Measurements from ENCODE around the gene GMEB1.
"Not testable (repeated sequence)": the region's sequence is repeated elsewhere in the genome, so short reads cannot be mapped to it uniquely, and the experiment has no call there.

Gene GMEB1

DNA sequence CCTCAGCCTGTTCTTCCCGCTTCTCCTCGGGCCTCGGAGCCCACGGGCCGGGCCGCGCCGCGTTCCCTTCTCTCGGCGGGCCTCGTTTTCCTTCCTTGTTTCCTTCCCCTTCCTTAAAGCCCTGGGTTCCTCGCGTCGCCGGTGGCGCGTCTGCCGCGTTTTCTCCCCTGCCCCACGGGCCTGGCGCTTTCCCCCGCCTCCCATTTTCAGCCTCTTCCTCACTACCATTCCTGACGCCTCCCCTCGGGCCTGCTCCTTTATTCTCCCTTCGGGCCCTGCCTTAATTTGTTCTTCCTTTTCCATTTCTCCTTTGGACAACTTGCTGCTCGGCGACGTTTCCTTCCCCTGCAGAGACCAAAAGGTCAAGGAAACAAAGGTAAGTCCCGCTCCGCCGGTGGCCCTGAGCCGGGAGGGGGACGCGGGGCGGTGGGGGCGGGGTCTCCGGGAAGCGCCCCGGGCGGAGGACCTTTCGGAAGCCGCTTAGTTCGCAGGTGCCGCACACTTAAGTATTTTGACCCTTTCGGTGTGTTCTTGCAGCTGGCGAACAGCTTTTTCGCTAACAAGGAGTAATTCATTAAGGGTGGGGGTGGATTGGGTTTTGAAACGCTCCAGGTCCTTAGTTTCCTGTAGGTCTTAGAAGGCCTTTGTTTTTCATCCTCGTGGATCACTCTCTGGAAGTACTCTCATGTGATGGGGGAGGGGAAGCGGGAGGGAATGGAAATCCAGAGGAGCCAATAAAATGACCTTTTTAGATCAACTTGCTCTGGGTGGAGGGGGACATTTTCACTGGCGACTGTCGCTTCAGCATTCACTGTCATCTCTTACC, 68.9 kb downstream of the GMEB1 start:
- TF ChIP-seq, protein P1, sequence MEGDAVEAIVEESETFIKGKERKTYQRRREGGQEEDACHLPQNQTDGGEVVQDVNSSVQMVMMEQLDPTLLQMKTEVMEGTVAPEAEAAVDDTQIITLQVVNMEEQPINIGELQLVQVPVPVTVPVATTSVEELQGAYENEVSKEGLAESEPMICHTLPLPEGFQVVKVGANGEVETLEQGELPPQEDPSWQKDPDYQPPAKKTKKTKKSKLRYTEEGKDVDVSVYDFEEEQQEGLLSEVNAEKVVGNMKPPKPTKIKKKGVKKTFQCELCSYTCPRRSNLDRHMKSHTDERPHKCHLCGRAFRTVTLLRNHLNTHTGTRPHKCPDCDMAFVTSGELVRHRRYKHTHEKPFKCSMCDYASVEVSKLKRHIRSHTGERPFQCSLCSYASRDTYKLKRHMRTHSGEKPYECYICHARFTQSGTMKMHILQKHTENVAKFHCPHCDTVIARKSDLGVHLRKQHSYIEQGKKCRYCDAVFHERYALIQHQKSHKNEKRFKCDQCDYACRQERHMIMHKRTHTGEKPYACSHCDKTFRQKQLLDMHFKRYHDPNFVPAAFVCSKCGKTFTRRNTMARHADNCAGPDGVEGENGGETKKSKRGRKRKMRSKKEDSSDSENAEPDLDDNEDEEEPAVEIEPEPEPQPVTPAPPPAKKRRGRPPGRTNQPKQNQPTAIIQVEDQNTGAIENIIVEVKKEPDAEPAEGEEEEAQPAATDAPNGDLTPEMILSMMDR (IDR thresholded peaks at IDR 0.05; ENCODE audit: insufficient read depth, missing control alignments), result no peak
- no peak for FAIRE-seq
- DNase-seq (ENCODE audit: insufficient read length, low spot score), result peak; percentile 37

DNA sequence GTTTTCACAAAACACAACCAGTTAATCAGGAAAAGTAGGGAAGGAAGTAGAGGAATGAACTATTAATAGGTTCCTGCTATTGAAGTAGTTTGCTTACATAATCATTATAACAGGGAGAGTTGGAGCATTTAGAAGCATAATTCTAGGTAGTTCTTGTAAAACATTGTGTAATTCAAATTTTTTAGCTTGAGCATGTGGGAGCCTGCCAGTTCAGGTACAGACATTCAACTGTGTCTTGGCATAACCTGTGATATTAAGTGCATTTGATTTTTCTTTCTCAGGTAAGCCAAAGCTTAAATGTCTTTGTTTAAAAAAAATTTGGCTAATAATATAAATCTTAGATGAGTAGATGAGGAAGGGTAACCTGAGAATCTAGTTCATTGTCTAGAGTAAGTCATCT, 71.5 kb downstream of the GMEB1 start:
- DNase-seq (ENCODE audit: insufficient read length, low spot score), result no peak
- FAIRE-seq, result no peak
- TF ChIP-seq, protein P1 (IDR thresholded peaks at IDR 0.05; ENCODE audit: insufficient read depth, missing control alignments), result no peak

DNA sequence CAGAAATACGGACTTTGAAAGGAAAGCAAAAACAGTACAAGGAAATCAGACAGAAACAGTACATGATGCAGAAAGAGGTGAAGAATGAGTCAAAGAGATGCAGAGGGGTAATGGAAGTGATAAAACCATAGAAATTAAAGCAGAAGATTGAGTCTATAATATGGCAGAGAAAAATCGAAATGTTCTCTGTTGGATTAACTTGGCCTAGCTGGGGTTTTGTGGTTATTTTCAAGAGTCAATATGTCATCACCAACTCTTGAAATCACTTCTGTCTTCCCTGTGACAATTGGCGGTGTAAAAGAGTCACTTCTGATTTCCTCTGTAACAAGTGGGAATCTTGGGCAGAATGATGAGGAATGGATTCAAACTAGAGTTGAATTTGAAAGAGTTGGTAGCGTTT, 75.6 kb downstream of the GMEB1 start:
- FAIRE-seq (no peak), DNase-seq (ENCODE audit: insufficient read length, low spot score) (no peak)
- TF ChIP-seq, protein P1 (IDR thresholded peaks at IDR 0.05; ENCODE audit: insufficient read depth, missing control alignments), result no peak

DNA sequence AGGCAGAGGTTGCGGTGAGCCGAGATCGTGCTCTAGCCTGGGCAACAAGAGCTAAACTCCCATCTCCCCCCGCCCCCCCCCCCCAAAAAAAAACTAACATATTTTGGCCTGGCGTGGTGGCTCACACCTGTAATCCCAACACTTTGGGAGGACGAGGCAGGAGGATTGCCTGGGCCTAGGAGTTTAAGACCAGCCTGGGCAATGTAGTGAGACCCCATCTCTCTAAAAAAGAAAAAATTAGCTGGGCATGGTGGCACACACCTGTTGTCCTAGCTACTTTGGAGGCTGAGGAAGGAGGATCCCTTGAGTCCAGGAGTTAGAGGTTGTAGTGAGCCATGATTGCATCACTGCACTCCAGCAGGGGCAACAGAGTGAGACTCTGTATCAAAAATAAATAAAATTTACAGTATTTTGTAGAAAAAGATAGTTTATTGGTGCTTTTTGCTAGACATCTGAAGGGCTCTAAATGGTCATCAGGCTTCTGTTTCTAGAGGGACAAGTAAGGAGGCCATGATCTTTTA, 77.1 kb downstream of the GMEB1 start:
- FAIRE-seq (no peak), DNase-seq (ENCODE audit: insufficient read length, low spot score) (no peak)
- TF ChIP-seq, protein P1 (IDR thresholded peaks at IDR 0.05; ENCODE audit: insufficient read depth, missing control alignments), result no peak

DNA sequence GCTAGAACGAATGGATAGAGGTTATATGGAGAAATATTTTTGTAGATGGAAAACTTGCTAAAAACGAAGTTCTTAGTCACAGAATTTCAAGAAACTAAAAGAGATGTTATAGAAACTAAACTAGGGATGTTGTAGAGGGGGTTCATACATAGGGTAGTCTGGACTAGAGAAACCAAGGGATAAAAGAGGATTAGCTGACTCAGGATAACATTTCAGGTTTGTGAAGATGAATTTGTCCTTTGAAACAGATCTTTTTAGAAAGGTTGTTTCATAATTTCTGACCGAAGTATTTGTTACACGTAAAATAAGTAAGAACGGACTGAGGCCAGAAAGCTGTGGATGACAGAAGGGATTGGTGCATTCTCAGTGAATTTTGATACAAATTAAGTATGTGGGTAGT, 81.7 kb downstream of the GMEB1 start:
- DNase-seq (ENCODE audit: insufficient read length, low spot score) (no peak), FAIRE-seq (no peak)
- TF ChIP-seq, protein P1 (IDR thresholded peaks at IDR 0.05; ENCODE audit: insufficient read depth, missing control alignments), result no peak

DNA sequence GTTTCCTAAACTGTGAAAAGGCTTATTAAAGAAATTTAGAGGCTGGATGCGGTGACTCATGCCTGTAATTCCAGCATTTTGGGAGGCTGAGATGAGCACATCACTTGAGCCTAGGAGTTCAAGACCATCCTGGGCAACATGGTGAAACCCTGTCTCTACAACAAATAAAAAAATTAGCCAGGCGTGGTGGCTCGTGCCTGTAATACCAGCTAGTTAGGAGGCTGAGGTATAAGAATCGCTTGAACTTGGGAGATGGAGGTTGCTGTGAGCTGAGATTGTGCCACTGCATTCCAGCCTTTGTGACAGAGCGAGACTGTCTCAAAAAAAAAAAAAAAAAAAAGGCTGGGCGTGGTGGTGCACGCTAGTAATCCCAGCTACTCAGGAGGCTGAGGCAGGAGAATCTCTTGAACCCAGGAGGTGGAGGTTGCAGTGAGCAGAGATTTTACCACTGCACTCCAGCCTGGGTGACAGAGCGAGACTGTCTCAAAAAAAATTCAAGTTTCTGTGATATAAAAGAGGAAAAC, 82.2 kb downstream of the GMEB1 start:
- FAIRE-seq, result not testable (repeated sequence)

DNA sequence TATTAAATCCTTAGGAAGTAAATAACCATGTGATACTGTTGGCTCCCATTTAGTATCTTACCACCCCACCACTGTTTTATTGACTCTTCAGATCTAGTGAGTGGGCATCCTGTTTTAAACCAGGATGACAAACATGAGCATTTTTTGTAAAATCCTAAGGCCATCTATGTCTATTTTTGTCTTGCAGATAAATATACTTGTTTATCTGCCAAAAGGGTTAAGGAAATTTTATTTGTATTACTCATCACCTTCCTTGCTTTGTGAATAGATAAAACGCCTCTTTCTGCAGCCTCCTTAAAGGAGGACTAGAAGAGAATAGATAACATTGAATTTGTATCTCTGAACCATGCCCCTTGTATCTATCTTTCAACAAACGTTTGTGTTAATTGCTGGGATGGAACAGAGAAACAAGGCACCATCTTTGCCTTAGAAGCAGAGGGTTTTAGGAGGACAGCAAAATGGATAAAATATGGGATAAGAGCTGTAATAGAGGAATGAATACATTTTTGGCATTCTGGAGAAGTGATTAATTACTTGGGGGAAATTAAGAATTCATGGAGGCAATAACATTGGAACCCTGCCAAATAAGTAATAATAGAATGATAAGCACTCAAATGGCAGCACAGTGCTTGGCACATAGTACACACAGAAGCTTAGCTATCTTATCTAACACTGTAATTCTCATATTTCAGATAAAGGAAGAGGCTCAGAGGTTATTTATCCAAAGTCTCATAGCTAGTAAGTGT, 82.9 kb downstream of the GMEB1 start:
- FAIRE-seq (no peak), DNase-seq (ENCODE audit: insufficient read length, low spot score) (no peak)
- TF ChIP-seq, protein P1 (IDR thresholded peaks at IDR 0.05; ENCODE audit: insufficient read depth, missing control alignments), result no peak

More for the DNA sequence above, 82.2 kb downstream of the GMEB1 start:
- not testable (repeated sequence) for DNase-seq (ENCODE audit: insufficient read length, low spot score)
